H1 (cell line): ENCODE results near the gene MOB2. TPM values are rescaled to one million over a fixed set of nuclear protein-coding genes. Genes with fewer than 3 reads are reported as not detected.

Source experiments
- CTCF ChIA-PET: fragments of 300-600 bp; sonication (Branson Sonifier 250); formaldehyde crosslinking; loops from one replicate; lab custom pipeline; 2021; ENCODE audit not compliant: partially characterized antibody; lab: Charles Lee
- POLR2A ChIA-PET: fragments of 300-600 bp; sonication (Branson Sonifier 250); formaldehyde crosslinking; loops from one replicate; lab custom pipeline; 2021; ENCODE audit warnings: inconsistent platforms; ENCODE audit not compliant: partially characterized antibody; lab: Charles Lee
- DNase-seq, 2 experiments: peaks; one replicate each; pipeline versions ENCODE4 v3.0.0 to v3.0.0-alpha.2; 2010 to 2022; ENCODE audit warnings: low spot score in 2 of 2, low read depth in 1 of 2, mixed read lengths in 1 of 2
- FAIRE-seq: peaks from 2 replicates; lab custom pipeline; 2011; peaks lifted over from hg19 to GRCh38; lab: Jason Lieb, UNC
- H2AFZ ChIP-seq: 2 replicates; pipeline ENCODE4 v1.8.1; 2012; ENCODE audit warnings: low read length, inconsistent platforms
- H2AK5ac ChIP-seq: 2 replicates; pipeline ENCODE4 v1.6.1; 2013; ENCODE audit warnings: low read depth, low read length
- H2BK120ac ChIP-seq: replicated peaks from 2 replicates; pipeline ENCODE3; 2013; ENCODE audit warnings: low read depth, low read length, inconsistent platforms
- H2BK12ac ChIP-seq: 2 replicates; pipeline ENCODE4 v1.6.1; 2013; ENCODE audit warnings: low read depth, low read length
- H2BK15ac ChIP-seq: 2 replicates; pipeline ENCODE4 v1.6.1; 2013; ENCODE audit warnings: low read length
- H2BK20ac ChIP-seq: 2 replicates; pipeline ENCODE4 v1.6.1; 2013; ENCODE audit warnings: low read length
- H2BK5ac ChIP-seq: 2 replicates; pipeline ENCODE4 v1.6.1; 2013; ENCODE audit warnings: low read depth, low read length
- H3K14ac ChIP-seq: 2 replicates; pipeline ENCODE4 v1.6.1; 2013; ENCODE audit warnings: inconsistent platforms; ENCODE audit not compliant: insufficient read length
- H3K18ac ChIP-seq: 2 replicates; pipeline ENCODE4 v1.6.1; 2013; ENCODE audit warnings: low read length; ENCODE audit errors: extremely low read depth
- H3K23ac ChIP-seq: 2 replicates; pipeline ENCODE4 v1.6.1; 2013; ENCODE audit warnings: inconsistent platforms; ENCODE audit not compliant: insufficient read length
- H3K23me2 ChIP-seq: 2 replicates; pipeline ENCODE4 v1.6.1; 2013; ENCODE audit warnings: low read depth, low read length
- H3K27ac ChIP-seq: 2 replicates; pipeline ENCODE4 v1.6.1; 2011; ENCODE audit warnings: low read depth, low read length, inconsistent platforms
- H3K27me3 ChIP-seq, 4 experiments: replicated peaks in 1 of 4; 1 replicate in 1 of 4; 2 replicates in 3 of 4; pipeline versions ENCODE4 v1.6.1 to v1.8.1; 2011 to 2013; ENCODE audit warnings: low read length in 3 of 4, mild to moderate bottlenecking in 3 of 4, inconsistent platforms in 2 of 4, mixed read lengths in 2 of 4, moderate library complexity in 1 of 4; ENCODE audit not compliant: control insufficient read depth in 3 of 4, insufficient read depth in 3 of 4; ENCODE audit errors: extremely low read depth in 1 of 4
- H3K36me3 ChIP-seq, 4 experiments: 2 replicates each; pipeline versions ENCODE4 v1.6.1 to v1.8.1; 2011 to 2013; ENCODE audit warnings: mild to moderate bottlenecking in 4 of 4, low read length in 3 of 4, moderate library complexity in 2 of 4, control low read depth in 1 of 4, inconsistent platforms in 1 of 4; ENCODE audit not compliant: insufficient read depth in 4 of 4, control insufficient read depth in 2 of 4
- H3K4ac ChIP-seq: replicated peaks from 2 replicates; pipeline ENCODE3; 2013; ENCODE audit warnings: low read length, low read depth, mixed read lengths, inconsistent platforms; ENCODE audit not compliant: insufficient read length
- H3K4me1 ChIP-seq, 4 experiments: replicated peaks in 1 of 4; 1 replicate in 1 of 4; 2 replicates in 3 of 4; pipeline versions ENCODE4 v1.6.1 to v1.8.1; 2011 to 2013; ENCODE audit warnings: low read length in 3 of 4, inconsistent platforms in 2 of 4, mixed read lengths in 1 of 4; ENCODE audit not compliant: insufficient read depth in 4 of 4, control insufficient read depth in 3 of 4
- H3K4me2 ChIP-seq, 2 experiments: 2 replicates each; pipeline versions ENCODE4 v1.6.1 to v1.8.1; 2011 to 2013; ENCODE audit warnings: low read depth in 2 of 2, low read length in 2 of 2, control low read depth in 1 of 2, inconsistent platforms in 1 of 2, mild to moderate bottlenecking in 1 of 2; ENCODE audit not compliant: insufficient read depth in 1 of 2
- H3K4me3 ChIP-seq, 4 experiments: fragments of 200-600, 300-600 bp in 1 of 4; sonication (generic), shearing (Covaris generic), sonication (Bioruptor Twin) in 1 of 4; 2 replicates each; pipeline versions ENCODE4 v1.5.1 to v1.8.1; 2011 to 2016; ENCODE audit warnings: low read length in 4 of 4, low read depth in 3 of 4, control low read depth in 2 of 4, inconsistent platforms in 2 of 4, mild to moderate bottlenecking in 2 of 4, mixed read lengths in 1 of 4, moderate library complexity in 1 of 4; ENCODE audit not compliant: insufficient read depth in 2 of 4; ENCODE audit errors: extremely low read depth in 1 of 4
- H3K56ac ChIP-seq: replicated peaks from 2 replicates; pipeline ENCODE3; 2013; ENCODE audit warnings: low read depth, mild to moderate bottlenecking, mixed read lengths, low read length, inconsistent platforms; ENCODE audit not compliant: insufficient read length
- H3K79me1 ChIP-seq: 2 replicates; pipeline ENCODE4 v1.6.1; 2013; ENCODE audit warnings: low read depth, low read length, control low read depth
- H3K79me2 ChIP-seq, 2 experiments: 2 replicates each; pipeline versions ENCODE4 v1.6.1 to v1.8.1; 2012 to 2013; ENCODE audit warnings: low read length in 2 of 2, mild to moderate bottlenecking in 2 of 2, inconsistent platforms in 1 of 2; ENCODE audit not compliant: insufficient read depth in 2 of 2, control insufficient read depth in 1 of 2
- H3K9ac ChIP-seq, 4 experiments: replicated peaks in 1 of 4; 1 replicate in 1 of 4; 2 replicates in 3 of 4; pipeline versions ENCODE4 v1.6.1 to v1.8.1; 2011 to 2013; ENCODE audit warnings: low read depth in 3 of 4, low read length in 3 of 4, control low read depth in 2 of 4, mild to moderate bottlenecking in 2 of 4, moderate library complexity in 2 of 4, inconsistent platforms in 1 of 4; ENCODE audit errors: extremely low read depth in 1 of 4
- H3K9me3 ChIP-seq, 2 experiments: 2 replicates each; pipeline versions ENCODE4 v1.6.1 to v1.8.1; 2012 to 2013; ENCODE audit warnings: mild to moderate bottlenecking in 2 of 2, moderate library complexity in 2 of 2, control low read depth in 1 of 2, inconsistent platforms in 1 of 2, low read depth in 1 of 2, low read length in 1 of 2, mixed read lengths in 1 of 2; ENCODE audit not compliant: insufficient read depth in 2 of 2
- H4K20me1 ChIP-seq, 2 experiments: replicated peaks in 1 of 2; 2 replicates each; pipeline versions ENCODE3 to v1.8.1; 2011 to 2013; ENCODE audit warnings: inconsistent platforms in 2 of 2, low read length in 2 of 2, mild to moderate bottlenecking in 1 of 2; ENCODE audit not compliant: insufficient read depth in 2 of 2, control insufficient read depth in 1 of 2
- H4K5ac ChIP-seq: 2 replicates; pipeline ENCODE4 v1.6.1; 2013; ENCODE audit warnings: low read length, low read depth, mixed read lengths, inconsistent platforms; ENCODE audit not compliant: insufficient read length
- H4K8ac ChIP-seq: 2 replicates; pipeline ENCODE4 v1.8.0; 2013; ENCODE audit warnings: mild to moderate bottlenecking, moderate library complexity, low read length, inconsistent platforms; ENCODE audit not compliant: insufficient read depth; ENCODE audit errors: extremely low read depth
- H4K91ac ChIP-seq: replicated peaks from 2 replicates; pipeline ENCODE3; 2013; ENCODE audit warnings: low read length, mixed read lengths, inconsistent platforms; ENCODE audit not compliant: insufficient read length
- ATF2 ChIP-seq: IDR thresholded peaks from 2 replicates; pipeline ENCODE4 v1.6.1; 2012; ENCODE audit warnings: low read length, inconsistent platforms
- ATF3 ChIP-seq: IDR thresholded peaks from 2 replicates; pipeline ENCODE4 v1.6.1; 2011; ENCODE audit warnings: low read depth, mild to moderate bottlenecking, low read length; ENCODE audit not compliant: insufficient read depth
- CBX5 ChIP-seq: fragments of 300-800, 300-1000 bp; sonication (generic); IDR thresholded peaks from 2 replicates; pipeline ENCODE4 v1.7.1; 2016; ENCODE audit warnings: antibody characterized with exemption, low read length, low read depth
- CEBPB ChIP-seq: IDR thresholded peaks from 2 replicates; pipeline ENCODE4 v1.6.1; 2012; ENCODE audit warnings: low read depth, low read length
- CHD2 ChIP-seq: IDR thresholded peaks from 2 replicates; pipeline ENCODE4 v1.6.1; 2012; ENCODE audit warnings: low read length, improper control_type of control experiment
- POLR2AphosphoS5 ChIP-seq: IDR thresholded peaks from 2 replicates; pipeline ENCODE4 v1.6.1; 2011; ENCODE audit warnings: low read depth, low read length
- SIRT6 ChIP-seq: IDR thresholded peaks from one replicate; pipeline ENCODE4 v1.7.1; 2012; ENCODE audit warnings: low read length, inconsistent platforms
- SRF ChIP-seq: IDR thresholded peaks from 2 replicates; pipeline ENCODE4 v1.6.1; 2011; ENCODE audit warnings: mild to moderate bottlenecking, low read depth, low read length, moderate library complexity
- SUZ12 ChIP-seq: fragments of 200-600 bp; sonication (generic); IDR thresholded peaks from 2 replicates; pipeline ENCODE4 v1.6.1; 2012; ENCODE audit warnings: mild to moderate bottlenecking, inconsistent platforms, low read length, moderate library complexity, mixed read lengths
- TAF7 ChIP-seq: optimal IDR thresholded peaks from 2 replicates; pipeline ENCODE3; 2011; ENCODE audit warnings: low read depth, mild to moderate bottlenecking, inconsistent platforms, low read length, moderate library complexity, borderline replicate concordance
- TEAD4 ChIP-seq: IDR thresholded peaks from 2 replicates; pipeline ENCODE4 v1.6.1; 2012; ENCODE audit warnings: low read depth, low read length, inconsistent platforms, mixed read lengths
- YY1 ChIP-seq: IDR thresholded peaks from 2 replicates; pipeline ENCODE4 v1.6.1; 2011; ENCODE audit warnings: low read depth, mild to moderate bottlenecking, low read length
- WGBS, 2 experiments: shearing (Covaris generic) in 1 of 2; methylation state at CpG; one replicate each; pipeline versions ENCODE4 v1.1.6 to v1.1.7; 2013 to 2015; ENCODE audit warnings: low lambda C conversion rate in 2 of 2, mixed read lengths in 2 of 2, inconsistent platforms in 1 of 2, low coverage in 1 of 2, missing lambda C conversion rate in 1 of 2; ENCODE audit not compliant: insufficient replicate concordance in 2 of 2, insufficient coverage in 1 of 2, insufficient read length in 1 of 2; ENCODE audit errors: extremely low coverage in 1 of 2, missing lambda C conversion rate in 1 of 2; 5-methylcytosine and 5-hydroxymethylcytosine counted together
- polyA plus RNA-seq, 7 experiments: library from polyadenylated mRNA; depleted of rRNA in 3 of 7; stranded (reverse) in 5 of 7; unstranded in 2 of 7; fragments of >200 nt in 5 of 7; fragments of 200-250 nt in 2 of 7; gene quantifications; 1 replicate in 5 of 7; 2 replicates in 1 of 7; 4 replicates in 1 of 7; pipeline versions ENCODE4 v1.2.1 to v1.2.3, GENCODE V29; 2011 to 2013; ENCODE audit warnings: missing spikeins in 2 of 7, mixed read lengths in 2 of 7
- total RNA-seq: library from RNA; stranded (reverse); fragmentation: NEBNext Ultra II Directional; extraction: Animal tissue kit (Norgen Biotek cat#: 25700); gene quantifications from 2 replicates; pipeline ENCODE4 v1.2.1, GENCODE V29; 2021

Gene MOB2
- total and polyA plus RNA-seq, 2 of the 8 experiments (the other 6 are each of a cell fraction or from before 2014, with no cell fraction given) = 18.6 to 28.2 TPM

DNA sequence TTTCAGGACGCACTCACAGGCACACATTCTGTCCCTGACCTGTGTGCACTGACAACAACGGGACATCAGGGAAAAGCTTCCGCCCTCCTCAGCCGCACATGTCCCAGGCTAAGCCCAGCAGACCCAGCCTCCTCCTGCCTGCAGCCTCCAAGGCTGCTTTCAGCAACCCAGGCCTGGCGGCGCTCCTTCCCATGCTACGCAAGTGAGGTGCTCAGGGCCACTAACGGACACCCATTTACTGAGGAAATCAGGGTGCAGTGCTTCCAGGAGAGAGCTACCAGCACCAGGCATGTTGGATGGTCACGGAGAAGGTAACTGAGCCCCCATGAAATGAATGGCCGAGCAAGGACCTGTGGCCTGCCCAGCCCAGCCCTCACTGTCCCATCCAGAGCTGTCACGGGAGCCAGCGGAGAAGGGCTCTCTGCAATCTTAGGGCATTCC is 6.9 kb downstream of the MOB2 start:
- H3K4ac ChIP-seq = no peak overlapping the region
- POLR2A ChIA-PET = interaction anchor here (0.6 kb wide), 1 partner anchor 275 kb away, joined by 3 read pairs; no protein-coding TSS in a partner anchor
- H3K36me3 ChIP-seq = no peaks in the 10 kb centered on the region; a peak in 1 of 8 replicates
- no peaks in the 10 kb centered on the region; a peak in 1 of 4 replicates for H3K79me2 ChIP-seq
- FAIRE-seq (no peak), DNase-seq (no peak)
- H3K18ac ChIP-seq = no peak overlapping the region
- no peak overlapping the region for H4K91ac ChIP-seq
- no peak overlapping the region for H2BK120ac ChIP-seq
- no peaks in the 10 kb centered on the region for H3K27me3 ChIP-seq
- no peak overlapping the region for H3K27ac ChIP-seq
- H2BK12ac ChIP-seq = no peak overlapping the region
- H4K8ac ChIP-seq = no peak overlapping the region
- no peak overlapping the region for H3K4me3 ChIP-seq
- H3K79me1 ChIP-seq = peaks cover 6% of the 10 kb centered on the region
- H3K9me3 ChIP-seq = no peaks in the 10 kb centered on the region
- no peak overlapping the region for H3K23ac ChIP-seq
- H3K4me2 ChIP-seq = no peak overlapping the region
- 90% methylated on average over 12 of the region's 12 CpGs; no CpG with 5 or more reads in 1 of the 2 experiments for WGBS, 2 experiments
- no peaks in the 10 kb centered on the region for H3K23me2 ChIP-seq
- no peak overlapping the region for H3K9ac ChIP-seq
- peaks cover 0 to 3% of the 10 kb centered on the region in 2 experiments for H4K20me1 ChIP-seq
- H2BK5ac ChIP-seq = peak overlapping the region; percentile 22; the same call in 1 of the 2 replicates
- H4K5ac ChIP-seq = no peak overlapping the region
- no peaks in the 10 kb centered on the region for H3K4me1 ChIP-seq
- H3K56ac ChIP-seq = no peak overlapping the region
- CTCF ChIA-PET = interaction anchor here (1.3 to 5.2 kb wide), 6 partner anchors 10 to 57 kb away, joined by 3 to 34 read pairs (median 4); no protein-coding TSS in a partner anchor
- H2AK5ac ChIP-seq = no peak overlapping the region
- no peak overlapping the region for H2AFZ ChIP-seq
- H3K14ac ChIP-seq = no peak overlapping the region
- H2BK20ac ChIP-seq = no peak overlapping the region
- H2BK15ac ChIP-seq = no peak overlapping the region
- no peak for TF ChIP-seq ATF2
- no peak for TF ChIP-seq SIRT6
- TF ChIP-seq POLR2AphosphoS5 = no peak
- no peak for TF ChIP-seq TAF7
- no peak for TF ChIP-seq SRF
- no peak for TF ChIP-seq CHD2
- no peak for TF ChIP-seq ATF3
- TF ChIP-seq SUZ12 = no peak
- no peak for TF ChIP-seq CEBPB
- no peak for TF ChIP-seq TEAD4
- TF ChIP-seq YY1 = no peak
- no peak for TF ChIP-seq CBX5
